ENCODE data around the gene GAD2.

DNA sequence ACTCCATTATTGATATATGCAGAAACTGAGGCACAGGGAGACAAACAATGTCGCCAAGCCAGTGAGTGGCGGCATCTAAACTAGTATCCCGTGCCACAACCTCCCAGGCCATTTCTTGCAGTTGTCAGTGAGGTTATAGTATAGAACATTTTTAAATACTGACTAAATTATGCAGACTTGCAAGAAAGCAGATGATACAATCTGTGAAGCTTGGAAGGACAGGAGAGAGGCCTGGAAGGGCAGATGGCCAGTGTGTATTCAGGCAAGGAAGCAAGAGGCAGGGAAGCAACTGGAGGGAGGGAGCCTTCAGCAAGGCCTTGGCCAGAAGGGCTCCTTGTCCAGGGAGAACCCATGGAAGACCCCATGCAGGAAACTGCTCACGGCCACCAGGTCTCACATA, 111.2 kb downstream of the GAD2 start:
- TF ChIP-seq, protein P1, sequence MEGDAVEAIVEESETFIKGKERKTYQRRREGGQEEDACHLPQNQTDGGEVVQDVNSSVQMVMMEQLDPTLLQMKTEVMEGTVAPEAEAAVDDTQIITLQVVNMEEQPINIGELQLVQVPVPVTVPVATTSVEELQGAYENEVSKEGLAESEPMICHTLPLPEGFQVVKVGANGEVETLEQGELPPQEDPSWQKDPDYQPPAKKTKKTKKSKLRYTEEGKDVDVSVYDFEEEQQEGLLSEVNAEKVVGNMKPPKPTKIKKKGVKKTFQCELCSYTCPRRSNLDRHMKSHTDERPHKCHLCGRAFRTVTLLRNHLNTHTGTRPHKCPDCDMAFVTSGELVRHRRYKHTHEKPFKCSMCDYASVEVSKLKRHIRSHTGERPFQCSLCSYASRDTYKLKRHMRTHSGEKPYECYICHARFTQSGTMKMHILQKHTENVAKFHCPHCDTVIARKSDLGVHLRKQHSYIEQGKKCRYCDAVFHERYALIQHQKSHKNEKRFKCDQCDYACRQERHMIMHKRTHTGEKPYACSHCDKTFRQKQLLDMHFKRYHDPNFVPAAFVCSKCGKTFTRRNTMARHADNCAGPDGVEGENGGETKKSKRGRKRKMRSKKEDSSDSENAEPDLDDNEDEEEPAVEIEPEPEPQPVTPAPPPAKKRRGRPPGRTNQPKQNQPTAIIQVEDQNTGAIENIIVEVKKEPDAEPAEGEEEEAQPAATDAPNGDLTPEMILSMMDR (IDR thresholded peaks at IDR 0.05): no peak
- TF ChIP-seq EZH2 (IDR thresholded peaks at IDR 0.05) (no peak), EZH2phosphoT487 (IDR thresholded peaks at IDR 0.05) (no peak)
